Islet of Langerhans (tissue), 1 donor: Measurements from ENCODE around the gene ELFN2.
"Not testable (repeated sequence)": the region's sequence is repeated elsewhere in the genome, so short reads cannot be mapped to it uniquely, and the experiment has no call there.

Source experiments
- FAIRE-seq: peaks from one replicate; lab custom pipeline; 2011; peaks lifted over from hg19 to GRCh38; lab: Jason Lieb, UNC

The ELFN2 gene

DNA sequence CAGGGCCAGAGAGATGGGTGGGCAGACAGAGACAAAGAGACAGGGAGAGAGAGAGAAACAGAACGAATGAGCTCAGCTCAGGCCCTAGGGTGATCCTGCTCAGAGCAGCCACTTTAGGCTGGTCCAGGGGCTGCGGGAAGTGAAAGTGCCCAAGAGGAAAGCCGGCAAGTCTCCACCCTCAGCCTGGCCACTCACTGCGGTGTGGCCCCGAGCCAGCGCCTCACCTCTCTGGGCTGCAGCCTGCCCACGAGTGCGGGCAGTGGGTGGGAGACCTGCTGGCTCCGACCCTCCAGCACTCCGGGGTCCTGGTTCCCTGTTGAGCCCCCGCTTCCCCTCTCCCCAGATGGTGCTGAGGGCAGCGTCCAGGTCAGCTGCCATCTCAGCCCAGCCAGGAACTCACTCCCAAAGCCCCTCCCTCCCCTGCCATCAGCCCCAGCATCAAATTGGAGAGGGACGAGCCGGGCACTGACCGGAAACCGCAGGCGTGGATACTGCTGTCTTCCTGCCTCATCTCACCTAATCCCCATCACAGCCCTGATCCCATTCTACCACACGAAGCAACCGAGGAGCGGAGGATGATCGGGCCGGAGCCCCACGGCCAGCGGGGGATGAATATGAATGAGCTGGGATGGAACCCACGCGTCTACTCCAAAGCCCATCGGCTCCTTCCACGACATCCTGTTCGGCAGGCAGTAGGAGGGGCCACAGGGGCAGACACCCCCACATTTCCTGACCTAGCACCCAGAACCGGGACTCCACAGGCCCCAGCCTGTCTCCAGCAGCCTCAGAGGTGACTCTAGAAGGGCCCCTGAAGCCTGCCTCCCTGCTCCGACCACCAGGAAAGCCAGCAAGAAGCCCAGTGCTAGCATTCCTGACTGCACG is 16.9 kb downstream of the ELFN2 start:
- FAIRE-seq: no peak

- no peak for FAIRE-seq
Measured at GRCh38 chr22:37409459-37410050, 17.7 kb downstream of the ELFN2 start.

DNA sequence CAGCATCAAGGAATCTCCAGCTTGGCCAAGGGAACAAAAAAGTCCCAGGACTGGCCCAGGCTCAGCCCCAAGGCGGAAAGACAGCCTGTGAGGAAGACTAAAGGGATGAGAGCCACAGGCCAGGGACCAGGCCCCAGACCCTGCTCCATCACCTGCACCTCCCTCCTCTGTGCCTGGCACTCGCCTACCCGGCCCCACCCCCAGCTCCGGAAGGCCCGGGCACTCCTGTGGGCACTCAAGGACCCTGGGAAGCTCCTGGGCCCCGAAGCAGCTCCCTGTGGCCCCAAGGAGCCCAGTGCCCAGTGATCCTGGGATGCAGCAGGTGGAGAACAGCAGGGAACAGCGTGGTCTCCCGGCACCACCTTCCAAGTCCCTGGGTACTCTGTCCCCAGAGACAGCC is 18.2 kb downstream of the ELFN2 start:
- no peak for FAIRE-seq

DNA sequence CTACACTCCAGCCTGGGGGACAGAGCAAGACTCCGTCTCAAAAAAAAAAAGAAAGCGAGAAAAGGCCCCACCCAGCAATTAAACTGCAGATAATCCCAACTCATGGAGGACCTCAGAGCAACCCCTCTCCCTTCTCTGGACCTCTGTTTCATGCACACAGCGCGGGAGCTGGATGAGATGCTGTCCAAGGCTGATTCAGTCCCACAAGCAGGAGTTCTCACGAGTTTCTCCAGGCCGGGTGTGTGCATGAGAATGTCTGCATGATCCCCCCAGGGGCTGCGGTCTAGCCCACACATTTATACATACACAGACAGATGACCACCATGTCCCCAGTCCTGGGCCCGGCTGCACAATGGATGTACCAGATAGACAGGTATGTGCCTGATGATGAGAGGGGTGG is 19.4 kb downstream of the ELFN2 start:
- FAIRE-seq: no peak

- FAIRE-seq: no peak
Measured at GRCh38 chr22:37406441-37407235, 20.6 kb downstream of the ELFN2 start.

DNA sequence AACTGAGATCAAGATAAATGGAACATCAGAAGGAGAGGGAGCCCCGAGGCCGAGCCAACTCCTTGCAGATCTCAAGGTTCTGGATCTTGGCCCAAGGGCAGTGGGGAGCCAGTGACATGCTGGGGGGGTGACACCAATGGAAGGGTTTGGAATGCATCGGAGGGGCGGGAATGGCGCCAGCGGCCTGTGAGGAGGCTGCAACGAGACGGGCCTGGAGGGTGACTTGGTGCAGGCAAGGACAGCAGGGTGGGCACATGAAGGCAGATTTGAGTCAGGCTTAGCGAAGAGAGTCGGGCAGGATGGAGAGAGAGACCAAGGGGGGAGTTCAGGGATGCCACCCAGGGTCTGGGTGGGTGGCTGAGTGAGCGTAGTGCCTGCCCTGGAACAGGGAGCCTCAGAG is 23.2 kb downstream of the ELFN2 start:
- no peak for FAIRE-seq

DNA sequence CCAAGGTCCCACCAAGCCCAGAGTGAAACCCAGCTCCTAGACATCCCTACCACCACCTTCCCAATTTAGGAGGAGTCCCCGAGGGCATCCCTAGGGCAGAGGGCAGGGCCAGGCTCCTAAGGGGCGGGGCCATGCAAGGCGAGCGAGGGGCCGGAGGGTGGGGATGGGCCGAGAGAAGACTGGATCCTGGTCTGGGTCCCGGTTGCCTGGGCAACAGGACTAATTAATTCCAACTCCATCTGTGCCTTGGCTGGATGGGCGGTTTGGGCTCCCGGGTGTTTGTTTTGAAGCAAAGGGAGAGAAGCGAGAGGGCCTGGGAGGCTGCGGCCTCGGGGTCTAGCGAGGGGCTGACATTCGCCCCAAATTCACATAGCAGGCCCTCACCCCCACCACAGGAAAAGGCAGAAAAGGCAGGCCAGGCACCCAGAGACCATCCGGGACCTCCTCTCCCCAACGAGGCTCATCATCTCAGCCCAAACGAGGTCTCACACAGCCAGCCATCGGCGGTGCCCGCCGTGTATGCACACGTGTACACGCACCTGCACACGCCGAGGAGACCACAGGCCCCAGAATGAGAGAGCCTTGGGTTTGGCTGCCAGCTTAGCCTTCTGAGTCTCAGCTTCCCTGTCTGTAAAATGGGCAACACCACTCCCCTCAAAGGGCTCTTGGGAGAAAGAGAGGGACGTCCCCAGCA is 23.9 kb downstream of the ELFN2 start:
- FAIRE-seq: no peak

DNA sequence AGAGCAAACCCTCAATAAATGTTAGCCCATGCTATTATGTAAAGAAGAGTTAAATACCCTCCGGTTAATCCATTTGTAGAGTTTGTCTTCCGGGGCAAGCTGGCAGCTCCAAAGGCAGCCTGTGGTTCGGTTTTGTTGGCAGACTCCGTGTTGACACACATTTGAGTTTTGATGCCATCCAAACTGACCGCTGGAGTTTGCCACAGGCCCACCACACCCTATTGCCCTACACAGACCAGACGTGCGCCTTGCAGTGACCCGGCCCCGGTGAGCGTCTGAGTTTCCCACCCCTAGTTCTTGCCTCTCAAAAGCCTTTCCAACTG is 25.1 kb downstream of the ELFN2 start:
- FAIRE-seq: no peak

- FAIRE-seq: no peak
Measured at GRCh38 chr22:37401401-37402183, 25.7 kb downstream of the ELFN2 start.

DNA sequence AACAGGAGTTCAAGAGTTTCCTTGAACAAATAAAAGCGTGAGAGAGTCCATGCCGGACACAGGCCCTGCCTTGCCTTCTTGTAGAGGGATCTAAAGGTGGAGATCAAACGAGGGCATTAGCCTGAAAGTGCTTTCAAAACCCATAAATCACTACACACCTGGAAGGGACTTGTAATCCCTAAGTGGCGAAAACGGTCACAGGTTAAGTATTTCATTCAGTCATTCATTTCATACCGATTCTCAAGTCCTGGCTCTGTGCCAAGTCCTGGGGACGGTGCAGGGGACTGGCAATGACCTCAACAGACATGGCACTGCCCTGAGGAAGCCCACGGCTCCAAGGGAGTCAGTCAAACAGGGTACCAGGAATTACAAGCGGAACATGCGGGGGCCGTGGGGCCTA is 26.6 kb downstream of the ELFN2 start:
- no peak for FAIRE-seq

GRCh38 chr22:37399457-37399856 is 27.8 kb downstream of the ELFN2 start:
- not testable (repeated sequence) for FAIRE-seq

GRCh38 chr22:37397226-37397625 is 30.1 kb downstream of the ELFN2 start:
- no peak for FAIRE-seq

- no peak for FAIRE-seq
Measured at GRCh38 chr22:37396488-37397084, 30.7 kb downstream of the ELFN2 start.

GRCh38 chr22:37394341-37394740 is 32.9 kb downstream of the ELFN2 start:
- no peak for FAIRE-seq

- no peak for FAIRE-seq
Measured at GRCh38 chr22:37393746-37394145, 33.5 kb downstream of the ELFN2 start.

GRCh38 chr22:37392721-37393328 is 34.5 kb downstream of the ELFN2 start:
- FAIRE-seq: no peak

DNA sequence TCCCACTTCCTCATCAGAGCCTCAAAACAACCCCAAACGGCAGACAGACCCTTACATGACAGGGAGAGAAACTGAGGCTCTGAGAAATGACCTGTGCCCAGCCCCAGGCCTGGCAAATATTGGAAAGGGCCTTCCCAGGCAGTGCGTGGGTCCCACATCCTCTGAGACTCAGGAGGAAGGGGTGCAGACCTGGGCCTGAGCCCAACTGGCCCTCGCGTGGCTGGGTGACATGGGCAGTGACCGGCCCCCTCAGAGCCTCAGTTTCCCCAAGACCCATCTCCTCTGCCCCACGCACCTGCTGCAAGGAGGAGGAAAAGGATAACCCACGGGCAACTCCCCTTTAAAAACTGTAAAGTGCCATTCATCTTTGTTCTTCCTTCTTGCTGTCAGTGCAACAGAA is 35.6 kb downstream of the ELFN2 start:
- no peak for FAIRE-seq

GRCh38 chr22:37390075-37390474 is 37.2 kb downstream of the ELFN2 start:
- no peak for FAIRE-seq

DNA sequence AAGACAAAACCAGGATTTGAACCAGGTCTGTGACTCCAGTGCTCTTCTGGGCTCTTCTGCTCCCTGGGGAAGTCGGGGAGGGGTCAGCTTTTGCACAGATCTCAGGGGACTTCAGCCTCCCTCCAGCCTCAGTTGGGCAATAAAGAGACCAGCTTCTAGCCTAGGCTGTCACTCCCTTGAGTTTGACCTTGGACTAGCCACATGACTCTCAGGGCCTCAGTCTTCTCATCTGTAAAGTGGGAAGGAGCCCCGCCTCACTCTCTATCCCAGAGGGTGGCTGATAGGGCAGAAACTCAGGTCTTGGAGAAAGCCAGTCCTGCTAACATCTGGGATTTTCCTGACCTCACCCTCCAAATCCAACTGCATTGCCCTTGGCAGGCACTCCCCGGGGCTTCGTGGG is 38.7 kb downstream of the ELFN2 start:
- no peak for FAIRE-seq

- FAIRE-seq: no peak
Measured at GRCh38 chr22:37387793-37388192, 39.5 kb downstream of the ELFN2 start.

DNA sequence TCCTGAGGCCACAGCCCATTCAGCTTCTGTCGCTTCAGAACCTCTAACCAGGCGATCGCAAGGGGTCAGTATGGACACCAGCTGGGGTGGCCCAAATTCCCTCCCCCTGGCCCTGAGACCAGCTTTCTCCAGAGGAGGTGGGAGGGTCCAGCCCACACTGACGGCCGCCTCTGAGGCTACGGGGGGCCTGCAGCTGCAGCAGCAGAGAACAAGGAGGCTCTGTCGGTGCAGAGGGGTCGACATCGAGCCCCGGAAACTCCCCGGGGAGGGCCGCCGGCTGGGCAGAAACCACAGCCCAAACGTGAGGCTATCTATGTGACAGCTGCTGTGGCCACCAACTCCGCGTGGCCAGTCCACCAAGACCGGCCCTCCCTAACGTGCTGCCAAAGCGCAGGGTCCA is 40.8 kb downstream of the ELFN2 start:
- FAIRE-seq: no peak
